Stimulated activated CD8-positive, alpha-beta memory T cell treated with anti-CD3 and anti-CD28 coated beads, Interleukin-15, amount 100 ng/mL, for 24 hours (primary cell): Measurements from ENCODE around the gene ANKRD23.
A peak's percentile ranks its signal among the peaks of the same experiment; 100 is the strongest.

Source experiments
- DNase-seq: peaks from one replicate; pipeline ENCODE4 v3.0.0-alpha.2; 2020; ENCODE audit warnings: low read depth

ANKRD23 gene

GRCh38 chr2:96837575-96837974, 6.2 kb downstream of the ANKRD23 start:
- DNase-seq, result no peak

- no peak for DNase-seq
Measured at GRCh38 chr2:96835830-96836229, 8.0 kb downstream of the ANKRD23 start.

- DNase-seq, result no peak
Measured at GRCh38 chr2:96832754-96833507, 10.9 kb downstream of the ANKRD23 start.

- no peak for DNase-seq
Measured at GRCh38 chr2:96832408-96832753, 11.4 kb downstream of the ANKRD23 start.

GRCh38 chr2:96831679-96832078, 12.1 kb downstream of the ANKRD23 start:
- no peak for DNase-seq

- no peak for DNase-seq
Measured at GRCh38 chr2:96830044-96830562, 13.7 kb downstream of the ANKRD23 start.

- DNase-seq, result no peak
Measured at GRCh38 chr2:96828874-96829273, 14.9 kb downstream of the ANKRD23 start.

- no peak for DNase-seq
Measured at GRCh38 chr2:96828436-96828835, 15.4 kb downstream of the ANKRD23 start.

GRCh38 chr2:96826546-96827278, 17.1 kb downstream of the ANKRD23 start:
- no peak for DNase-seq

- no peak for DNase-seq
Measured at GRCh38 chr2:96825057-96825456, 18.8 kb downstream of the ANKRD23 start.

- no peak for DNase-seq
Measured at GRCh38 chr2:96824079-96824870, 19.5 kb downstream of the ANKRD23 start.

- no peak for DNase-seq
Measured at GRCh38 chr2:96823198-96823597, 20.6 kb downstream of the ANKRD23 start.

GRCh38 chr2:96822786-96823185, 21.0 kb downstream of the ANKRD23 start:
- no peak for DNase-seq

GRCh38 chr2:96821113-96821675, 22.6 kb downstream of the ANKRD23 start:
- DNase-seq, result no peak

GRCh38 chr2:96819876-96820511, 23.8 kb downstream of the ANKRD23 start:
- no peak for DNase-seq

- DNase-seq, result no peak
Measured at GRCh38 chr2:96819128-96819875, 24.5 kb downstream of the ANKRD23 start.

GRCh38 chr2:96817882-96818281, 25.9 kb downstream of the ANKRD23 start:
- no peak for DNase-seq

GRCh38 chr2:96816836-96817702, 26.8 kb downstream of the ANKRD23 start:
- no peak for DNase-seq

- DNase-seq, result peak; percentile 95
Measured at GRCh38 chr2:96816127-96816835, 27.5 kb downstream of the ANKRD23 start, which contains the start of gene CNNM3. TSS of gene CNNM3 (plus strand) at chr2:96816268. CDS start at chr2:96816278, 10 bp downstream.
